Hematopoietic multipotent progenitor cell treated with erythropoietin and hydrocortisone succinate and interleukin-3 and kit ligand, for 4 days (in vitro differentiated cells): Measurements from ENCODE around the gene FBXO8.
"Not testable (repeated sequence)": the region's sequence is repeated elsewhere in the genome, so short reads cannot be mapped to it uniquely, and the experiment has no call there.

Experiments
- DNase-seq: peaks from one replicate; pipeline ENCODE4 v3.0.0-alpha.2; 2015

Gene FBXO8

DNA sequence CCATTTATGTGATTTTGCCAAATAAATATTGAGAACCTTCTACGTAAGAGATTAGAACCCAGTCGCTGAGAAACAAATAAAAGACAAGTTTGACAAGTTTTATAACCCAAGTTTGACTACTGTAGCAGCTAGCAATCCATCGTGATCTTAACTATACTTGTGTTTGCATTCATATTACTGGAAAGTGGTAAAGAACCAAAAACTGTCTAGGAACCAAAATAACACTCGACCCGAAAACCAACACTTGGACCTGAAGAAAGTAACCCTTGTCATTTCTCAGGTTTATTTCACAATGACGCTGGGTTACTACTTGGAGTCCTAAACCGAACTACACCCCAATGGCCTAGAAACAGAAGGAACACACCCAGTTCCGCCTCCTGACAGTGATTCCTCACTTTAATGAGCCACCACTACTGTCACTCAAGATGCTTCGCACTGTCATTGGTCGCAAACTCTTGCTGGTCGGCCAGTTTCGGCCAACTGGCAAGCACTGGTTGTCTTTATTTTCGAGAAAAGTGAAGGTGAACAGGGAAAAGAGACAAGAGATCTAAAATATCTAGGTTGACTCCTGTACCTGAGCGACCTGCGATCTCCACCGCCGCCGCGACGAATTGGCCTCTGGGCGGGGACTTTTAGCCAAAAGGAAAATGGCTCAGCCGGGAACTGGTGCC, 496 bp downstream of the FBXO8 start:
- peak; percentile 97 for DNase-seq

DNA sequence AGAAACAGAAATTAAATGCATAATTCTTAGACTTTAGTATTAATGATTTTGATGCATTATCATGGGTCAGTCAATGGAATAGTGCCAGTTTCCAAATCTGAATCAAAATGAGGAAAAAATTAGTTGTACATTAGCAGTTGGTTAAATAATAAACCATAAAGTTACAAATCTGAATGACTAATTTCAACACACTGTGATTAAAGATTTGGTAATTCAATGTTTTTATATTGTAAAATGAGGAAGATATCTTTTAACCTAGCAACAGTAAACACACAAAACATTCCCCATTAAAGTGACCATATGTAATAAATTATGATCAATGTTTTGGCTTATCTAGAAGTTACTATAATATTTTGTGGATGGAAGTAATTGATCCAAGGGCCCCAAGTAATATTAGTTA, 1.6 kb downstream of the FBXO8 start:
- DNase-seq: no peak

DNA sequence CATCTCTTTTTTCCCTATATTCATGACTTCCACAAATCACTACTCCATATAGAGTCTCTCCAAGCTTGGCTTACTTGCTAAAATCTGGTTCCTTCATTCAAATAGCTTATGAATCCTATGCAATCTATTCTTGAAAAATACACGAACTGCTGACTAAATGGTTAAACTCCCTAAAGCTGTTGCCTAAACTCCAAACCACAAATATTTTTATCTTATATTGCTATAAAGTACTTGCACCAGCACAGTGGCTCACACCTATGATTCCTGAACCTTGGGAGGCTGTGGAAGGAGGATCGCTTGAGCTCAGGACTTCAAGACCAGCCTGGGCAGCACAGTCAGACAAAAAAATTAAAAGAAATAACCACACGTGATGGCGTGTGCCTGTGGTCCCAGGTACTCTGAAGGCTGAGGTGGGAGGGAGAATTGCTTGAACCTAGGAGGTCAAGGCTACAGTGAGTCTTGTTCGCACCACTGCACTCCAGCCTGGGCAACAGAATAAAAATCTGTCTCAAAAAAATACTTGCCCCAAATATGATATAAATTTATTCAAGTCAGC, 2.2 kb downstream of the FBXO8 start:
- no peak for DNase-seq

- peak; percentile 15 for DNase-seq
Observed at GRCh38 chr4:174279433-174280155, 3.9 kb downstream of the FBXO8 start.

DNA sequence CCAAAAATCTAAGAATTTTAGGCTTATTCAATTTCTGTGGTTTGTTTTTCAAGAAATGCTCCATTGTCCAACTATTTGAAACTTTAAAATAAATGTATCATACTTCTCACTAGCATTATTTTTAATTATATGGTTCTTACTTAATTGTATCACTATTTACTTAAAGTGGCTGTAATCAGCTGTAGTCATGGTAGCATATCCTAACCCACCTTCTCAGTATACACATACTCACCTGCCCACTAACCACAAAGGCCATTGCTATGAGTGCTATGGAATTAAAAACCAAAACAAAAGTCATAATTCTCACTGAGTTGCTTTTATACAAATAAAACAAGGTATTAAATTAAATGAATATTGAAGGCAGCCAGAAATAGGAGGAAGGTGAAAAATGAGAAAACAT, 5.0 kb downstream of the FBXO8 start:
- no peak for DNase-seq

GRCh38 chr4:174277433-174277832, 6.0 kb downstream of the FBXO8 start:
- DNase-seq: no peak

GRCh38 chr4:174275101-174275500, 8.4 kb downstream of the FBXO8 start:
- DNase-seq: no peak

GRCh38 chr4:174274436-174274835, 9.0 kb downstream of the FBXO8 start:
- DNase-seq: no peak

GRCh38 chr4:174273930-174274329, 9.5 kb downstream of the FBXO8 start:
- DNase-seq: no peak

DNA sequence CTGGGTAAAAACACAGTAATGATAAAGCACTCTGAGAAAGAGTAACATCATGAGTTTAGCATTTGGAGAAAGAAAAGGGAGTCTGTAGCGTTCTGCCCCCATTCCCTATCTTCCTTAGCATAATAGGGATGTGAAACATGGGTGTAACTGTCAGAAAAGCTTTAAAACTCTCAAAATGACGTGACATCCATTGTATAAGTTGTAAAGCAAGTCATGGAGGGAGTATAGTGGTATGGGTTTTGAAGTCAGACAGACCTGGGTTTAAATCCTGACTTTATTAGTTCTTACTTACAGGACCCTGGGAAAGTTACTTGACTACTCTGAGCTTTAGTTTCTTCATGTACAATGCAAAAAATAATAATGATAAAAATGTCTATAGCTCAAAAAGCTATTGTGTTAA, 17.1 kb downstream of the FBXO8 start:
- no peak for DNase-seq

GRCh38 chr4:174265916-174266315, 17.6 kb downstream of the FBXO8 start:
- DNase-seq: no peak

DNA sequence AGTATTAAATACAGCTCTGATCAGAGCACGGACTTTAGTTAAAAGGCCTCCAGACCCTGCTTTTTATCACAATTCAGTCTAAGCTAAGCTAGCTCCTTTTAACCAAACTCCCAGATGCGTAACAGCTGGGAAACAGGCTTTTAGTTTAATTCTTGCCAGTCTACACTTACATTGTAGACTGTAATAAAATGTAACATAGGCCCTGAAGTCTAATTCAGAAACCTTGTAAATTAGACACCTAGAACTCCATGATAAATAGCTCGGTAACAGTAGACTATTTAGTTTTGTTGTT, 20.1 kb downstream of the FBXO8 start:
- DNase-seq: no peak

GRCh38 chr4:174262624-174263444, 20.6 kb downstream of the FBXO8 start:
- no peak for DNase-seq

DNA sequence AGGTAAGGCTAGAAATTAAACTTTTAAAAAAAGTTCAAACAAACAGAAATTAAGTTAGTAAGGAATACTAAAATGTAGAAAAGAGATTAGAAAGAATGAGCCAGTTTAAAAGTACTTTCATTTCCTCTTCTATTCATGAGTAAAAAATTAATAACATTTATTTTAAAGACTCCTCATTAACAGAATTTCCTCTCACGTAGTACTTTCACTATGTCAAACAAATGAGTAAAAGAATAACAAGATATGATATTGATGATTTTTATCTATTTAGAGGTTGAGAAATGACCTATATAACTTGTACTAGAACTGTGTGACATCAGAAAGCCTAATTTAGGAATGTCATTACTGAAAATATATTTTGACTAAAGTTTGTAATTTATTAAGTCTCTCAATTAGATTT, 22.0 kb downstream of the FBXO8 start:
- not testable (repeated sequence) for DNase-seq

- peak; percentile 5 for DNase-seq
Observed at GRCh38 chr4:174260099-174260498, 23.4 kb downstream of the FBXO8 start.

DNA sequence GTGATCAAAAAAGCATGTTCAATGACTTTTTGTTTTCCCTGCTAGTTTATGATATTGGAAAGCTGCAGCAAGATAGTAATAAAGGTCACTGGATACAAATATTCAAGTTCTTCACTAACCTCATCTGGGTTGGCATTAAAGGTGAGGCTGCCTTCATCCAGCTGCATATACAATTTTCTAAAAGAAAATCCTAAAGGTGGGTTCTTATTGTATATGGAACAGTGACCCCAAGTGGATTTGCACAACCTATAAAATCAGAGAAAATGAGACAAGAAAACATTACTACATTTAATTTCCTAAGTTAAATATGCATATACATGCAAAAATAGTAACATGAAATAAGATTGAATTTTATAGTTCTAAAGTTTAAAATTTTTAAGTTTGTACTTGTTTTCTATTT, 23.9 kb downstream of the FBXO8 start:
- no peak for DNase-seq

- DNase-seq: no peak
Observed at GRCh38 chr4:174256277-174256713, 27.2 kb downstream of the FBXO8 start.

GRCh38 chr4:174255786-174256185, 27.7 kb downstream of the FBXO8 start:
- DNase-seq: peak; percentile 11

DNA sequence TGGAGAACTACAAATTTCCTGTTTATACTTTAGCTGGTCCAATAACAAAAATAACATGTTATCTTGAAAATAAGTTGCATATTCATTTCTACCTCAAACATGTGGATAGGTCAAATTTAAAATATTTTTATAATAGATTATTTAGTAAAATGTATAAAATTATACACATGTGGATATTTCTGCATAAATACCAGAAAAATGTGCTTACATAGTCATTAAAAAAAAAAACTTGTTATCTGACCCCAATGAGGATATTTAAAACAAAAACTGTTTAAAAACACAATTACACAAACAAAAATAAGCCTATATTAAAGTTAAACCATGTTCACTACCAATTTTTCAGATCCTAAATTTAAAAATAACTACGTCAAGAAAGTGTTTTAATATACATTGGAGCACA, 28.1 kb downstream of the FBXO8 start:
- DNase-seq: no peak

- DNase-seq: no peak
Observed at GRCh38 chr4:174254613-174255012, 28.9 kb downstream of the FBXO8 start.

DNA sequence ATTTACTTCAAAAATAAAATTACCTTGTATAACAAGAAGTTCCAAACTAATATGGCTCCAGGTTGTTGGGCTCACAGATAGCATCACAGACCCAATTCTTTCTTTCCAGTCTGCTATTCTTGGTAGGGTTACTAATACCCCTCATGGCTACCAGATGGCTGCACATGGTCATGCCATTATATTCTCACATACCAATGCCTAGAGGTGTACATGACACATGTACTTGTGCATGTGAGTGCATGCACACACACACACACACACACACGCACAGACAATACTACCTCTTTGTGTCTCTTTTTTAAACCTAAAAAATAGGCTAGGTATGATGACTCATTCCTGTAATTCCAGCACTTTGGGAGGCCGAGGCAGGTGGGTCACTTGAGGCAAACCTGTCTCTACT, 31.1 kb downstream of the FBXO8 start:
- no peak for DNase-seq

DNA sequence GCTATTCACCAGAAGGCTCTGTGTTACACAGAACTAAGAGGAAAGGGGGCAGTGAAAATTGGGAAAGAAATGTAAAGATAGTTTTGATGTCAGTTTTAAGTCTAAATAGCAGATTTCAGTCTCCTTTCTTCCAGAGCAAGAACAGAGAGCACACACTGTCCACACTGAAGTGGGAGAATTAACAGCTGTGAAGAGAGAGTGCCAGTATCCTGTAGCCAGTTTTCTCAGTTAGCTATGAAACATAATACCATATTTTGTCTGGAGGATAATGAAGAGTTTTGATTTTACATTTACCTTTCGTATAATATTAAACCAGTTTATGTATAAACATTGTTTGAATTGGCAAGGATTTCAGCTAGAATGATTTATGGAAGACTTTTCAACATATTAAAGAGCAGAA, 35.1 kb downstream of the FBXO8 start:
- no peak for DNase-seq

DNA sequence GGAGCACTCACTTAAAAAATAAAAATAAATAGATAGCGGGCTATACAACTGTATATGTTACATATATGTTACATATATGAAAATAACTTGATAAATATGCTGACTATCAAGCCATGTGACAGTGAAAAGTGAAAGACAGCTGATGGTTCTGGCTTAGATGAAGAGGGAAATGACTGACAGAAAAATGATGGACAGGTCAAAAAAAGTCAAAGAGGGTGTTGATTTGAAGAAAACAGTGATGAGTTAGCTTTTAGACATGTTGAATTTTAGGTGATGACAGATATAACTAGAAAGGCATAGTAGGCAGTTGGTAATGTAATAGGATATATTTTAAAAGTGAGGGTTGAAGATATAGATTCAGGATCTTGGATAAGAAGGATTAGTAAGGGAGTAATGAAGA, 37.8 kb downstream of the FBXO8 start:
- no peak for DNase-seq

DNA sequence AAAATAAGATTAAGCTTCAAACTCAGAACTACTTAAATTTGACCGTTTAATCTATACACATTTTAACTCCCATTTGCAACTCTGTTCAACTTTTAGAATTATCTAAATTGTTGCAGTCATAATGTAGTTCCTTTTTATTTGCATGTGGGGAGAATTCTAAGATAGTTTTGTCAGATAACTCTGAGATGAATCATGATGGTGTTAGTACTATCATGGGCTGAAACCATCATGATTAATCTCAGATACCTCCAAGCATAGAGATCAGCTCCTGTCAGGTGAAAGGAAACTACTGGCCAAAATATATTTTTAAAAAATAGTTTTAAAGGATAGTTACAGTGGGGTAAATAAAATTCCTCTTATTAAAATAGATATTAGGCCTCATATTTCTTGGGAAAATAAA, 39.0 kb downstream of the FBXO8 start:
- DNase-seq: peak; percentile 33
